ENCODE data around the gene SCNN1A.

DNA sequence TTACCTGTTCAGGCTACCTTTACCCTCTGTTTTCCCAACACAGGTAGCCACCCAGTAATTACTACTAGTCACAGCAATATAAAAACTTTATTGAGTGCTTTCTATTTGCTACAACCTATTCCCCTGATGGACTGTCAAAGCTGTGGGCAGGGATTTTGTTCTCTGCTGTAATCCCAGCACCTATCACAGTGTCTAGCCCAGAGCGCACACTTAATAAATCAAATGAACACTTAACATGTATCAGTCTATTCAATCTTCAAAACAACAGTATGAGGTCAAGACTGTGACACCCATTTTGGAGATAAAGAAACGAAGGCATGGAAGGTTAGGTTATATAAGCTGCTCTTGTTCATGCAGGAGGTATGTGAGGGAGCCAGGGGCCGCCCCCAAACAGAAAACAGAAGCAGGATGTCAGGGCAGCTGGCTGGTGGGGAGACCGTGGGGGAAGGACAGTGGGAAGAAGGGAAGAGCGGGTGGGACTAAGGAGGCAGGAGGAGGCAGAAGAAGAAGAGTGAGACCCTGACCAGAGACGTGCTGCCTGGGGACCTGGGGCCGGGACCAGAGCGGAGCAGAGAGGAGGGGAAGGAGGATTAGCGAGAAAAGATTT, 35.2 kb downstream of the SCNN1A start:
- TF ChIP-seq, protein P1, sequence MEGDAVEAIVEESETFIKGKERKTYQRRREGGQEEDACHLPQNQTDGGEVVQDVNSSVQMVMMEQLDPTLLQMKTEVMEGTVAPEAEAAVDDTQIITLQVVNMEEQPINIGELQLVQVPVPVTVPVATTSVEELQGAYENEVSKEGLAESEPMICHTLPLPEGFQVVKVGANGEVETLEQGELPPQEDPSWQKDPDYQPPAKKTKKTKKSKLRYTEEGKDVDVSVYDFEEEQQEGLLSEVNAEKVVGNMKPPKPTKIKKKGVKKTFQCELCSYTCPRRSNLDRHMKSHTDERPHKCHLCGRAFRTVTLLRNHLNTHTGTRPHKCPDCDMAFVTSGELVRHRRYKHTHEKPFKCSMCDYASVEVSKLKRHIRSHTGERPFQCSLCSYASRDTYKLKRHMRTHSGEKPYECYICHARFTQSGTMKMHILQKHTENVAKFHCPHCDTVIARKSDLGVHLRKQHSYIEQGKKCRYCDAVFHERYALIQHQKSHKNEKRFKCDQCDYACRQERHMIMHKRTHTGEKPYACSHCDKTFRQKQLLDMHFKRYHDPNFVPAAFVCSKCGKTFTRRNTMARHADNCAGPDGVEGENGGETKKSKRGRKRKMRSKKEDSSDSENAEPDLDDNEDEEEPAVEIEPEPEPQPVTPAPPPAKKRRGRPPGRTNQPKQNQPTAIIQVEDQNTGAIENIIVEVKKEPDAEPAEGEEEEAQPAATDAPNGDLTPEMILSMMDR (IDR thresholded peaks at IDR 0.05) = no peak
- TF ChIP-seq POLR2A (IDR thresholded peaks at IDR 0.05) = peak; percentile 18 to 25
